ENCODE measurements around the gene ASRGL1.
"Not testable (repeated sequence)": the region's sequence is repeated elsewhere in the genome, so short reads cannot be mapped to it uniquely, and the experiment has no call there.

ASRGL1 gene

DNA sequence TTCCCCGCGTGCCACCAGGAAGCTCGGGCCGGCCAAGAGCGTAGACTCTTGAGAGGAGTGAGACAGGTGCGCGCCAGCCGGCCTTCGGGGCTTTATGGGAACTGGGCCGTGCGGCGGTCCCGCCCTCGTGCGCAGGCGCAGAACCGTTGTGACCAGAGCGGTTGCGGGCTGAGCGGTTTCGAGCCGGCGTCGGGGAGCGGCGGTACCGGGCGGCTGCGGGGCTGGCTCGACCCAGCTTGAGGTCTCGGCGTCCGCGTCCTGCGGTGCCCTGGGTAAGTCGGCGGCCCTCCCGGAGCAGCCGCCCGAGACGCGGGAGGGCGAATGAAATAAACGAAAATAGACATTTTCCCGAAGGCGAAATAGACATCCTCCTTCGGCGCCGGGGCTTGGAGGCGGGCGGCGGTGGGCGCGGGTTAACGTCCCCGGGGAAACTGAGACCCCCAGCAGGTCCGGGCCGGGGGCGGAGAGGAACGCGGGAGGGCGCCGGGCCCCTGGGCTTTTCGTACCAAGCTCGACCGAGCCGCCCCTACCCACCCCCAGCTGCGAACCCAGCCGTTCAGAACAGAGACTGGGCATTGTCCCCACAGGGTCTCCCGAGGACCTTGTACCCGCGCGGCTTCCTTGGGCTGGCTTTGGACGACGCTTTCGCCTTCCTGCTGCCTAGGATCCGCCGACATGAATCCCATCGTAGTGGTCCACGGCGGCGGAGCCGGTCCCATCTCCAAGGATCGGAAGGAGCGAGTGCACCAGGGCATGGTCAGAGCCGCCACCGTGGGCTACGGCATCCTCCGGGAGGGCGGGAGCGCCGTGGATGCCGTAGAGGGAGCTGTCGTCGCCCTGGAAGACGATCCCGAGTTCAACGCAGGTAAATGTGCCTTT is at the start of gene ASRGL1:
Gene ASRGL1 (plus strand): TSS at position 146 of the 879 bp plus-strand sequence. CDS start 530 bp downstream, at position 676.
- DNase-seq = peak; percentile 80

- peak; percentile 48 for DNase-seq
Observed at GRCh38 chr11:62295504-62295903, 41.7 kb upstream of the ASRGL1 start.

GRCh38 chr11:62298975-62299374 is 38.3 kb upstream of the ASRGL1 start, which contains the start of gene SCGB1D4:
Gene SCGB1D4 (minus strand): TSS chr11:62299075. CDS start chr11:62299010, 65 bp downstream.
- DNase-seq = no peak

DNA sequence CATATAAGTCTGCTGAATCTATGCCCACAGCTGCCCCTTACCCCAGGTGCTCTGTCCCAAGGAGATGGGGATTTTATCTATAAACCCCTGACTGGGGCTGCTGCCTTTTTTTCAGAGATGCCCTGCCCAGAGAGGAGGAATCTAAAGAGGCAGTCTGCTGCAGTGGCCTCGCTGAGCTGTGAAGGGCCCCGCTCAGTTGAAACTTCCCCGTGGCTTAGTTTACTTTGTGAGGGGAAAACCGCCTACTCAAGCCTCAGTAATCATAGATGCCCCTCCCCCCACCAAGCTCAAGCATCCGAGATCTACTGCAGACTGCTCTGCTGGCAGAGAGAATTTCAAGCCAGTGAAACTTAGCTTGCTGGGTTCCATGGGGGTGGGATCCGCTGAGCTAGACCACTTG is 31.0 kb upstream of the ASRGL1 start:
- no peak for DNase-seq

- DNase-seq = no peak
Observed at GRCh38 chr11:62307950-62308349, 29.3 kb upstream of the ASRGL1 start.

DNA sequence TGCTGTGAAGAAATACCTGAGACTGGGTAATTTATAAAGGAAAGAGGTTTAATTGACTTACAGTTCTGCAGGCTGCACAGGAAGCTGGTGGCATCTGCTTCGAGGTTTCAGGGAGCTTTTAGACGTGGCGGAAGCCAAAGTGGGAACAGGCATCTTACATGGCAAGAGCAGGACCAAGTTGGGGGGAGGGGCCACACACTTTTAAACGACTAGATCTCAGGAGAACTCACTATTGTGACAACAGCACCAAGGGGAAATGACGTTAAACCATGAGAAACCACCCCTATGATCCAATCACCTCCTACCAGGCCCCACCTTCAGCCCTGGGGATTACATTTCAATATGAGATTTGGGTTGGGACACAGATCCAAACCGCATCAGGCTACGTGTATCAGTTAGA is 27.3 kb upstream of the ASRGL1 start:
- DNase-seq = peak; percentile 36

GRCh38 chr11:62315431-62315830 is 21.8 kb upstream of the ASRGL1 start:
- peak; percentile 35 for DNase-seq

GRCh38 chr11:62322524-62322923 is 14.7 kb upstream of the ASRGL1 start:
- DNase-seq = no peak

GRCh38 chr11:62324731-62325556 is 12.3 kb upstream of the ASRGL1 start:
- peak; percentile 86 for DNase-seq

DNA sequence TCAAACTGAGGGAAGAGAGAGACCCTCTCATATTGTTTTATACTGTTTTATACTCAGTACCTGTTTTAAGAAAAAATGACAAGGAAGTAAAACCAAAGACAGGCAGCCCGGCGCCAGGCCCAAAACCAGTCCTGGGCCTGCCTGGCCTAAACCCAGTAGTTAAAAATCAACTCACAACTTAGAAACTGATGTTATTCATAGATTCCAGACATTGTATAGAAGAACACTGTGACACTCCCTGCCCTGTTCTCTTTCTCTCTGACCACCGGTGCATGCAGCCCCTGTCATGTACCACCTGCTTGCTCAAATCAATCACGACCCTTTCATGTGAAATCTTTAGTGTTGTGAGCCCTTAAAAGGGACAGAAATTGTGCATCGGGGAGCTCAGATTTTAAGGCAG is 11.5 kb upstream of the ASRGL1 start:
- not testable (repeated sequence) for DNase-seq

DNA sequence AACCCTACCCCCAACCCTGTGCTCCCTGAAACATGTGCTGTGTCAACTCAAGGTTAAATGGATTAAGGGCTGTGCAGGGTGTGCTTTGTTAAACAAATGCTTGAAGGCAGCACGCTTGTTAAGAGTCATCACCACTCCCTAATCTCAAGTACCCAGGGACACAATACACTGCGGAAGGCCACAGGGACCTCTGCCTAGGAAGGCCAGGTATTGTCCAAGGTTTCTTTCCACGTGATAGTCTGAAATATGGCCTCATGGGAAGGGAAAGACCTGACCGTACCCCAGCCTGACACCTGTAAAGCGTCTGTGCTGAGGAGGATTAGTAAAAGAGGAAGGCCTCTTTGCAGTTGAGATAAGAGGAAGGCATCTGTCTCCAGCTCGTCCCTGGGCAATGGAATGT is 10.5 kb upstream of the ASRGL1 start:
- not testable (repeated sequence) for DNase-seq

DNA sequence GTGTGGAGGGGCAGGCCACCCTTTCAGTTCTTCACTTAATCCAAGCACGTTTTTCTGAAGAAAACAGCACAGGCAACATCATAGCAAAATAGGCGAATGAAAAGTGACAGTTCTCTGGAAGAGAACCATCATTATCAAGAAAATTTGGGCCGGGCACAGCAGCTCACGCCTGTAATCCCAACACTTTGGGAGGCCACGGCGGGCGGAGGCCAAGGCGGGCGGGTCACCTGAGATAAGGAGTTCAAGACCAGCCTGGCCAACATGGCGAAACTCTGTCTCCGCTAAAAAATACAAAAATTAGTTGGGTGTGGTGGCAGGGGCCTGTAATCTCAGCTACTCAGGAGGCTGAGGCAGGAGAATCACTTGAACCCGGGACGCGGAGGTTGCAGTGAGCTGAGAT is 9.7 kb upstream of the ASRGL1 start:
- not testable (repeated sequence) for DNase-seq

- not testable (repeated sequence) for DNase-seq
Observed at GRCh38 chr11:62331264-62331663, 6.0 kb upstream of the ASRGL1 start.

- peak; percentile 59 for DNase-seq
Observed at GRCh38 chr11:62333768-62334167, 3.5 kb upstream of the ASRGL1 start.

- DNase-seq = not testable (repeated sequence)
Observed at GRCh38 chr11:62336949-62337302, 322 bp upstream of the ASRGL1 start.

GRCh38 chr11:62338218-62338617 is 970 bp downstream of the ASRGL1 start:
- no peak for DNase-seq

GRCh38 chr11:62340269-62340901 is 3.1 kb downstream of the ASRGL1 start:
- DNase-seq = peak; percentile 89

DNA sequence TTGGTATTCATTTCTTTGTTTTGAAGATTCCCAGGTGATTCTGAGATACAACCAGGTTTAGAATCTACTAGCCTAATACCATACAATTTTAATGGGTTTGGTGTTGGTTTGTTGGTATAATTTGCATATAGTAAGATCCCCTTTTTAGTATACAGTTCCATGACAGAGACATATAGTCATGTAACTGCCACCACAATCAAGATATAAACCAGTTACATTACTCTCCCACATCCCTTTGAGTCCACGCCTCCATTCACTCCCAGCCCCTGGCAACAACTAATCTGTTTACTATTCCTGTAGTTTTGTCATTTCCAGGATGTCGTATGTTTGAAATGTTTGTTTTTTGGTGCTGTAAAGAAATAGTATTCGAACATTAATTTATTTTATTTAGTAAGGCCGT is 4.3 kb downstream of the ASRGL1 start:
- DNase-seq = peak; percentile 75

DNA sequence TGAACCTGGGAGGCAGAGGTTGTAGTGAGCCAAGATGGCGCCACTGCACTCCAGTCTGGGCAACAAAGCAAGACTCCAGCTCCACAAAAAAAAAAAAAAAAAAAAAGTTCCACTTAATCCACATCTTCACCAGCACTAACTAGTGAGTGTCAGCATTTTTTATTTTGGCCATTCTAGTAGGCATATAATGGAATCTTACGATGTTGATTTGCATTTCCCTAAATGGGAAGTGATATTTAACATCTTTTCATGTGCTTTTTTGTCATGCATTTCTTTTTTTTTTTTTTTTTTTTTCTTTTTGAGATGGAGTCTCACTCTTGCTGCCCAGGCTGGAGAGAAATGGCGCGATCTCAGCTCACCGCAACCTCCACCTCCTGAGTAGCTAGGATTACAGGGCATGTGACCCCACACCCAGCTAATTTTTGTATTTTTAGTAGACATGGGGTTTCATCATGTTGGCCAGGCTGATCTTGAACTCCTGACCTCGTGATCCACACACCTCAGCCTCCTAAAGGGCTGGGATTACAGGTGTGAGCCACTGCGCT is 6.5 kb downstream of the ASRGL1 start:
- peak; percentile 53 for DNase-seq

DNA sequence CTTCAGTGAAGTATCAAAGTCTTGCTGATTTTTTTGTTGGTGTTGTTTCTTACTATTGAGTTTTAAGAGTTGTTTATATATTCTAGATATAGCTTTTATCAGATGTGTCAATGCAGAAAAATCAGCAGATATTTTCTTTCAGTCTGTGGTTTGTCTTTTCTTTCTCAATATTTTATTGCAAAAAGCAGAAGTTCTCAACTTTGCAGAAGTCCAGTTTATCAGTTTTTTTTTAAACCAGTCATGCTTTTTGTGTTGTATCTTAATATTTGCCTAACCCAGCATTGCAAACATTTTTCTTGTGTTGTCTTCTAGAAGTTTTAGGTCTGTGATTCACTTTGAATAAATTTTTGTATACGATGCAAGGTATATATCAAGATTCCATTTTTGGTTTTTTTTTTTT is 7.0 kb downstream of the ASRGL1 start:
- DNase-seq = peak; percentile 85

- no peak for DNase-seq
Observed at GRCh38 chr11:62345861-62346260, 8.6 kb downstream of the ASRGL1 start.

GRCh38 chr11:62352355-62353336 is 15.4 kb downstream of the ASRGL1 start:
- DNase-seq = no peak
